Mesothelial cell of epicardium (in vitro differentiated cells): Measurements from ENCODE around the gene CACNA1B. TPM values are rescaled to one million over a fixed set of nuclear protein-coding genes. Genes with fewer than 3 reads are reported as not detected.

Experiments
- DNase-seq, 2 experiments: peaks; one replicate each; pipeline ENCODE4 v3.0.0; 2021; ENCODE audit warnings: low spot score in 2 of 2; ENCODE audit not compliant: unreplicated experiment in 2 of 2
- H3K27ac Mint-ChIP-seq: 2 replicates; pipeline ENCODE4 v1.8.0; 2021; ENCODE audit warnings: mixed read lengths
- H3K27me3 Mint-ChIP-seq: 2 replicates; pipeline ENCODE4 v1.8.0; 2021; ENCODE audit warnings: low read depth, mixed read lengths
- H3K36me3 Mint-ChIP-seq: 2 replicates; pipeline ENCODE4 v1.8.0; 2021; ENCODE audit warnings: mixed read lengths
- H3K4me1 Mint-ChIP-seq: 2 replicates; pipeline ENCODE4 v1.8.0; 2021; ENCODE audit warnings: mixed read lengths
- H3K4me3 Mint-ChIP-seq: 2 replicates; pipeline ENCODE4 v1.8.0; 2021; ENCODE audit warnings: mild to moderate bottlenecking, moderate library complexity, mixed read lengths
- H3K9me3 Mint-ChIP-seq: 2 replicates; pipeline ENCODE4 v1.8.0; 2021; ENCODE audit warnings: mixed read lengths
- CTCF ChIP-seq: fragments of 200-600 bp; sonication (generic); IDR thresholded peaks from one replicate; pipeline ENCODE4 v1.5.0; 2021; ENCODE audit warnings: antibody characterized with exemption; ENCODE audit not compliant: unreplicated experiment
- total RNA-seq: library from RNA; stranded (reverse); gene quantifications from 3 replicates; pipeline ENCODE4 v1.2.1, GENCODE V29; 2021

CACNA1B gene
- total RNA-seq, 1 donor from 2014 or later: 0.87 TPM

GRCh38 chr9:137985637-137986071, 108.1 kb downstream of the CACNA1B start:
- Mint-ChIP-seq H3K27me3 (no peaks in the 10 kb centered on the region), H3K9me3 (peaks cover 26% of the 10 kb centered on the region), H3K27ac (no peak overlapping the region), H3K4me3 (no peak overlapping the region), H3K36me3 (no peaks in the 10 kb centered on the region), H3K4me1 (no peaks in the 10 kb centered on the region)
- TF ChIP-seq CTCF: no peak
- no peak for DNase-seq

- no peaks in the 10 kb centered on the region for H3K4me1 Mint-ChIP-seq
- DNase-seq: no peak
- peaks cover 27% of the 10 kb centered on the region for H3K9me3 Mint-ChIP-seq
- TF ChIP-seq CTCF: no peak
- H3K27ac Mint-ChIP-seq: no peak overlapping the region
- no peaks in the 10 kb centered on the region for H3K36me3 Mint-ChIP-seq
- no peak overlapping the region for H3K4me3 Mint-ChIP-seq
- H3K27me3 Mint-ChIP-seq: peaks cover 2% of the 10 kb centered on the region
Observed at GRCh38 chr9:137986268-137987099, 108.9 kb downstream of the CACNA1B start.

GRCh38 chr9:137987244-137988030, 109.9 kb downstream of the CACNA1B start:
- H3K4me1 Mint-ChIP-seq: no peaks in the 10 kb centered on the region
- no peaks in the 10 kb centered on the region for H3K36me3 Mint-ChIP-seq
- TF ChIP-seq CTCF: no peak
- H3K4me3 Mint-ChIP-seq: no peak overlapping the region
- no peak for DNase-seq
- H3K27ac Mint-ChIP-seq: no peak overlapping the region
- H3K9me3 Mint-ChIP-seq: peaks cover 32% of the 10 kb centered on the region
- peaks cover 2% of the 10 kb centered on the region for H3K27me3 Mint-ChIP-seq

- no peak overlapping the region for H3K4me3 Mint-ChIP-seq
- TF ChIP-seq CTCF: no peak
- H3K4me1 Mint-ChIP-seq: no peaks in the 10 kb centered on the region
- no peak overlapping the region for H3K27ac Mint-ChIP-seq
- no peak for DNase-seq
- peaks cover 2% of the 10 kb centered on the region for H3K27me3 Mint-ChIP-seq
- peaks cover 36% of the 10 kb centered on the region for H3K9me3 Mint-ChIP-seq
- no peaks in the 10 kb centered on the region for H3K36me3 Mint-ChIP-seq
Observed at GRCh38 chr9:137988051-137988450, 110.5 kb downstream of the CACNA1B start.

GRCh38 chr9:137988701-137989100, 111.1 kb downstream of the CACNA1B start:
- Mint-ChIP-seq H3K27me3 (peaks cover 2% of the 10 kb centered on the region), H3K4me3 (no peak overlapping the region), H3K4me1 (no peaks in the 10 kb centered on the region), H3K9me3 (peaks cover 36% of the 10 kb centered on the region), H3K36me3 (no peaks in the 10 kb centered on the region), H3K27ac (no peak overlapping the region)
- no peak for TF ChIP-seq CTCF
- DNase-seq: no peak
